H1 (cell line): ENCODE measurements around the gene SEC22B. TPM values are rescaled to one million over a fixed set of nuclear protein-coding genes. Genes with fewer than 3 reads are reported as not detected.
A peak's percentile ranks its signal among the peaks of the same experiment; 100 is the strongest.
"Not testable (repeated sequence)": the region's sequence is repeated elsewhere in the genome, so short reads cannot be mapped to it uniquely, and the experiment has no call there.

ENCODE experiments used
- CTCF ChIA-PET: fragments of 300-600 bp; sonication (Branson Sonifier 250); formaldehyde crosslinking; loops from one replicate; lab custom pipeline; 2021; ENCODE audit not compliant: partially characterized antibody; lab: Charles Lee
- POLR2A ChIA-PET: fragments of 300-600 bp; sonication (Branson Sonifier 250); formaldehyde crosslinking; loops from one replicate; lab custom pipeline; 2021; ENCODE audit warnings: inconsistent platforms; ENCODE audit not compliant: partially characterized antibody; lab: Charles Lee
- DNase-seq, 2 experiments: peaks; one replicate each; pipeline versions ENCODE4 v3.0.0 to v3.0.0-alpha.2; 2010 to 2022; ENCODE audit warnings: low spot score in 2 of 2, low read depth in 1 of 2, mixed read lengths in 1 of 2
- FAIRE-seq: peaks from 2 replicates; lab custom pipeline; 2011; peaks lifted over from hg19 to GRCh38; lab: Jason Lieb, UNC
- H2AFZ ChIP-seq: 2 replicates; pipeline ENCODE4 v1.8.1; 2012; ENCODE audit warnings: low read length, inconsistent platforms
- H2AK5ac ChIP-seq: 2 replicates; pipeline ENCODE4 v1.6.1; 2013; ENCODE audit warnings: low read depth, low read length
- H2BK120ac ChIP-seq: replicated peaks from 2 replicates; pipeline ENCODE3; 2013; ENCODE audit warnings: low read depth, low read length, inconsistent platforms
- H2BK12ac ChIP-seq: 2 replicates; pipeline ENCODE4 v1.6.1; 2013; ENCODE audit warnings: low read depth, low read length
- H2BK15ac ChIP-seq: 2 replicates; pipeline ENCODE4 v1.6.1; 2013; ENCODE audit warnings: low read length
- H2BK20ac ChIP-seq: 2 replicates; pipeline ENCODE4 v1.6.1; 2013; ENCODE audit warnings: low read length
- H2BK5ac ChIP-seq: 2 replicates; pipeline ENCODE4 v1.6.1; 2013; ENCODE audit warnings: low read depth, low read length
- H3K14ac ChIP-seq: 2 replicates; pipeline ENCODE4 v1.6.1; 2013; ENCODE audit warnings: inconsistent platforms; ENCODE audit not compliant: insufficient read length
- H3K18ac ChIP-seq: 2 replicates; pipeline ENCODE4 v1.6.1; 2013; ENCODE audit warnings: low read length; ENCODE audit errors: extremely low read depth
- H3K23ac ChIP-seq: 2 replicates; pipeline ENCODE4 v1.6.1; 2013; ENCODE audit warnings: inconsistent platforms; ENCODE audit not compliant: insufficient read length
- H3K23me2 ChIP-seq: 2 replicates; pipeline ENCODE4 v1.6.1; 2013; ENCODE audit warnings: low read depth, low read length
- H3K27ac ChIP-seq: 2 replicates; pipeline ENCODE4 v1.6.1; 2011; ENCODE audit warnings: low read depth, low read length, inconsistent platforms
- H3K27me3 ChIP-seq, 4 experiments: replicated peaks in 1 of 4; 1 replicate in 1 of 4; 2 replicates in 3 of 4; pipeline versions ENCODE4 v1.6.1 to v1.8.1; 2011 to 2013; ENCODE audit warnings: low read length in 3 of 4, mild to moderate bottlenecking in 3 of 4, inconsistent platforms in 2 of 4, mixed read lengths in 2 of 4, moderate library complexity in 1 of 4; ENCODE audit not compliant: control insufficient read depth in 3 of 4, insufficient read depth in 3 of 4; ENCODE audit errors: extremely low read depth in 1 of 4
- H3K36me3 ChIP-seq, 4 experiments: 2 replicates each; pipeline versions ENCODE4 v1.6.1 to v1.8.1; 2011 to 2013; ENCODE audit warnings: mild to moderate bottlenecking in 4 of 4, low read length in 3 of 4, moderate library complexity in 2 of 4, control low read depth in 1 of 4, inconsistent platforms in 1 of 4; ENCODE audit not compliant: insufficient read depth in 4 of 4, control insufficient read depth in 2 of 4
- H3K4ac ChIP-seq: replicated peaks from 2 replicates; pipeline ENCODE3; 2013; ENCODE audit warnings: low read length, low read depth, mixed read lengths, inconsistent platforms; ENCODE audit not compliant: insufficient read length
- H3K4me1 ChIP-seq, 4 experiments: replicated peaks in 1 of 4; 1 replicate in 1 of 4; 2 replicates in 3 of 4; pipeline versions ENCODE4 v1.6.1 to v1.8.1; 2011 to 2013; ENCODE audit warnings: low read length in 3 of 4, inconsistent platforms in 2 of 4, mixed read lengths in 1 of 4; ENCODE audit not compliant: insufficient read depth in 4 of 4, control insufficient read depth in 3 of 4
- H3K4me2 ChIP-seq, 2 experiments: 2 replicates each; pipeline versions ENCODE4 v1.6.1 to v1.8.1; 2011 to 2013; ENCODE audit warnings: low read depth in 2 of 2, low read length in 2 of 2, control low read depth in 1 of 2, inconsistent platforms in 1 of 2, mild to moderate bottlenecking in 1 of 2; ENCODE audit not compliant: insufficient read depth in 1 of 2
- H3K4me3 ChIP-seq, 4 experiments: fragments of 200-600, 300-600 bp in 1 of 4; sonication (generic), shearing (Covaris generic), sonication (Bioruptor Twin) in 1 of 4; 2 replicates each; pipeline versions ENCODE4 v1.5.1 to v1.8.1; 2011 to 2016; ENCODE audit warnings: low read length in 4 of 4, low read depth in 3 of 4, control low read depth in 2 of 4, inconsistent platforms in 2 of 4, mild to moderate bottlenecking in 2 of 4, mixed read lengths in 1 of 4, moderate library complexity in 1 of 4; ENCODE audit not compliant: insufficient read depth in 2 of 4; ENCODE audit errors: extremely low read depth in 1 of 4
- H3K56ac ChIP-seq: replicated peaks from 2 replicates; pipeline ENCODE3; 2013; ENCODE audit warnings: low read depth, mild to moderate bottlenecking, mixed read lengths, low read length, inconsistent platforms; ENCODE audit not compliant: insufficient read length
- H3K79me1 ChIP-seq: 2 replicates; pipeline ENCODE4 v1.6.1; 2013; ENCODE audit warnings: low read depth, low read length, control low read depth
- H3K79me2 ChIP-seq, 2 experiments: 2 replicates each; pipeline versions ENCODE4 v1.6.1 to v1.8.1; 2012 to 2013; ENCODE audit warnings: low read length in 2 of 2, mild to moderate bottlenecking in 2 of 2, inconsistent platforms in 1 of 2; ENCODE audit not compliant: insufficient read depth in 2 of 2, control insufficient read depth in 1 of 2
- H3K9ac ChIP-seq, 4 experiments: replicated peaks in 1 of 4; 1 replicate in 1 of 4; 2 replicates in 3 of 4; pipeline versions ENCODE4 v1.6.1 to v1.8.1; 2011 to 2013; ENCODE audit warnings: low read depth in 3 of 4, low read length in 3 of 4, control low read depth in 2 of 4, mild to moderate bottlenecking in 2 of 4, moderate library complexity in 2 of 4, inconsistent platforms in 1 of 4; ENCODE audit errors: extremely low read depth in 1 of 4
- H3K9me3 ChIP-seq, 2 experiments: 2 replicates each; pipeline versions ENCODE4 v1.6.1 to v1.8.1; 2012 to 2013; ENCODE audit warnings: mild to moderate bottlenecking in 2 of 2, moderate library complexity in 2 of 2, control low read depth in 1 of 2, inconsistent platforms in 1 of 2, low read depth in 1 of 2, low read length in 1 of 2, mixed read lengths in 1 of 2; ENCODE audit not compliant: insufficient read depth in 2 of 2
- H4K20me1 ChIP-seq, 2 experiments: replicated peaks in 1 of 2; 2 replicates each; pipeline versions ENCODE3 to v1.8.1; 2011 to 2013; ENCODE audit warnings: inconsistent platforms in 2 of 2, low read length in 2 of 2, mild to moderate bottlenecking in 1 of 2; ENCODE audit not compliant: insufficient read depth in 2 of 2, control insufficient read depth in 1 of 2
- H4K5ac ChIP-seq: 2 replicates; pipeline ENCODE4 v1.6.1; 2013; ENCODE audit warnings: low read length, low read depth, mixed read lengths, inconsistent platforms; ENCODE audit not compliant: insufficient read length
- H4K8ac ChIP-seq: 2 replicates; pipeline ENCODE4 v1.8.0; 2013; ENCODE audit warnings: mild to moderate bottlenecking, moderate library complexity, low read length, inconsistent platforms; ENCODE audit not compliant: insufficient read depth; ENCODE audit errors: extremely low read depth
- H4K91ac ChIP-seq: replicated peaks from 2 replicates; pipeline ENCODE3; 2013; ENCODE audit warnings: low read length, mixed read lengths, inconsistent platforms; ENCODE audit not compliant: insufficient read length
- WGBS, 2 experiments: shearing (Covaris generic) in 1 of 2; methylation state at CpG; one replicate each; pipeline versions ENCODE4 v1.1.6 to v1.1.7; 2013 to 2015; ENCODE audit warnings: low lambda C conversion rate in 2 of 2, mixed read lengths in 2 of 2, inconsistent platforms in 1 of 2, low coverage in 1 of 2, missing lambda C conversion rate in 1 of 2; ENCODE audit not compliant: insufficient replicate concordance in 2 of 2, insufficient coverage in 1 of 2, insufficient read length in 1 of 2; ENCODE audit errors: extremely low coverage in 1 of 2, missing lambda C conversion rate in 1 of 2; 5-methylcytosine and 5-hydroxymethylcytosine counted together
- polyA plus RNA-seq, 7 experiments: library from polyadenylated mRNA; depleted of rRNA in 3 of 7; stranded (reverse) in 5 of 7; unstranded in 2 of 7; fragments of >200 nt in 5 of 7; fragments of 200-250 nt in 2 of 7; gene quantifications; 1 replicate in 5 of 7; 2 replicates in 1 of 7; 4 replicates in 1 of 7; pipeline versions ENCODE4 v1.2.1 to v1.2.3, GENCODE V29; 2011 to 2013; ENCODE audit warnings: missing spikeins in 2 of 7, mixed read lengths in 2 of 7
- total RNA-seq: library from RNA; stranded (reverse); fragmentation: NEBNext Ultra II Directional; extraction: Animal tissue kit (Norgen Biotek cat#: 25700); gene quantifications from 2 replicates; pipeline ENCODE4 v1.2.1, GENCODE V29; 2021

The SEC22B gene
- total and polyA plus RNA-seq, 2 of the 8 experiments (the other 6 are each of a cell fraction or from before 2014, with no cell fraction given), result 5.6 to 11.6 TPM

- H3K9me3 ChIP-seq, H3K4me1 ChIP-seq, H2AK5ac ChIP-seq, FAIRE-seq, H3K79me1 ChIP-seq, H2BK12ac ChIP-seq, H4K91ac ChIP-seq, H4K5ac ChIP-seq, H3K14ac ChIP-seq, H4K20me1 ChIP-seq, H3K23me2 ChIP-seq, CTCF ChIA-PET, H3K27ac ChIP-seq, H3K23ac ChIP-seq, H2BK15ac ChIP-seq, POLR2A ChIA-PET, H2BK5ac ChIP-seq, H3K27me3 ChIP-seq, H3K18ac ChIP-seq, H3K4ac ChIP-seq, H3K56ac ChIP-seq, H3K79me2 ChIP-seq, H3K36me3 ChIP-seq, H4K8ac ChIP-seq, H2BK20ac ChIP-seq, H3K9ac ChIP-seq: not testable (repeated sequence)
- Histone ChIP-seq H2AFZ (peak overlapping the region; percentile 31; the same call in 1 of the 2 replicates), H2BK120ac (peak overlapping the region; percentile 90), H3K4me3 (peak overlapping the region in 1 of 4 experiments; percentile 31; a peak in 2 of 8 replicates), H3K4me2 (peak overlapping the region; percentile 45 to 55)
- WGBS, 2 experiments, result 17% methylated on average over 11 of the region's 29 CpGs; no CpG with 5 or more reads in 1 of the 2 experiments
- DNase-seq, result peak in 1 of 2 experiments; percentile 58
Observed at GRCh38 chr1:120179811-120180690, 3.7 kb upstream of the SEC22B start.
